Iris pigment epithelial cell (primary cell): Measurements from ENCODE around the gene DPAGT1.
"Not testable (repeated sequence)": the region's sequence is repeated elsewhere in the genome, so short reads cannot be mapped to it uniquely, and the experiment has no call there.

Experiments
- DNase-seq: peaks from one replicate; pipeline ENCODE4 v3.0.0-alpha.2; 2011; ENCODE audit warnings: low read depth

DPAGT1 gene

GRCh38 chr11:119093942-119094815 lies 7.5 kb downstream of the DPAGT1 start:
- DNase-seq, result peak; percentile 42

- peak; percentile 61 for DNase-seq
These were observed 8.5 kb downstream of the DPAGT1 start for GRCh38 chr11:119092880-119093842.

- no peak for DNase-seq
These were observed 9.4 kb downstream of the DPAGT1 start for GRCh38 chr11:119091966-119092879.

DNA sequence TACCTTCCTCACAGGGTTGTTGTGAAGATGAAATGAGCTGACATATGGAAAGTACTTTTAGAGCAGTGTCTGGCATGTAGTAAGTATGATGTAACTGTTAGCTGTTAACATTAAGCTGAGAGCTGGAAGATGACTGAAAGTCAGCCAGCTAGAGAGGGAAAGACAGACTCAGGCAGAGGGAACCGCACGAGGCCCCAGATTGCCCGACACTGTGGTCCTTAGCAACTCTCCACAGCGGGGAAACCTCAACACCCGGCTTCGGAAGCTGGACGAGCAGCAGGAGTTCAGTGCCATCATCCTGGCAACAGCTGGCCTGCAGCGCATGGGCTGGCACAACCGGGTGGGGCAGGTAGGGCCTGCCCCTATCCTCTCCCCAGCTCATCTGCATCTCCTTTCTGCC lies 10.5 kb downstream of the DPAGT1 start:
- DNase-seq, result no peak

DNA sequence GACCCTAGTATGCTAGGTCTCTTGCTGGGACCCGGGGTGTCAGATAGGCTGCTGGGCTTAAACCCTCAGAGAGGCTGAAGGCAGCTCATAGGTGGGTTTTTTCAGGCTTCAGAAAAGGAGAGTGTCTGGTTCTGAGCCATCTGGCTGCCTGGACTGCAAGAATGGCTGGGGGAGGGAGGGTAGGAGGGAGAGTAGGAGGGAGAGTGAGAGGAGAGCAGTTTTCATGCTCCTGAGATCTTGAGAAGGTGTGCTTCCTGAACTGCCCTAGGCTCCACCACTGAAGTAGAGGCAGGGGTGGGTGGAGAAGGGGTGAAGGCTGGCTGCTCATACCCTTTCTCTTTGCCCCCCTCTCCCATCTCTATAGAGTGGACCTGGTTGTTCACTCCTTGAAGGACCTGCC lies 12.3 kb downstream of the DPAGT1 start:
- DNase-seq, result no peak

DNA sequence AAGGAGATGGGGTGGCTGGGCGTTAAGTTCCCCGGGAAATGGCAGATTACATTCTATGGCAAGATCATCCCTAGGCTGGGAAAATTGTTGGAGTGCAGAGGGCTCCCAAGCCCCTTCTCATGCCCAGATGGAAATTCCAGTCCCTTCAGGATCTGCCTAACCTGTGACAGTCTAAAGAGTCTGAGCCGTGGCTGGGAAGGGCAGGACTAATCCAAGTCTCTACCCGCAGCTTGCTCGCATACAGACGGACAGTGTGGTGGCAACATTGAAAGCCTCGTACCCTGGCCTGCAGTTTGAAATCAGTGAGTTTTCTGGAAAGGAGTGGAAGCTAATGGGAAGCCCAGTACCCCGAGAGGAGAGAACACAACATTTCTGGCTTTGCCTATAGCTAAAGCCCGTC lies 13.2 kb downstream of the DPAGT1 start:
- no peak for DNase-seq

DNA sequence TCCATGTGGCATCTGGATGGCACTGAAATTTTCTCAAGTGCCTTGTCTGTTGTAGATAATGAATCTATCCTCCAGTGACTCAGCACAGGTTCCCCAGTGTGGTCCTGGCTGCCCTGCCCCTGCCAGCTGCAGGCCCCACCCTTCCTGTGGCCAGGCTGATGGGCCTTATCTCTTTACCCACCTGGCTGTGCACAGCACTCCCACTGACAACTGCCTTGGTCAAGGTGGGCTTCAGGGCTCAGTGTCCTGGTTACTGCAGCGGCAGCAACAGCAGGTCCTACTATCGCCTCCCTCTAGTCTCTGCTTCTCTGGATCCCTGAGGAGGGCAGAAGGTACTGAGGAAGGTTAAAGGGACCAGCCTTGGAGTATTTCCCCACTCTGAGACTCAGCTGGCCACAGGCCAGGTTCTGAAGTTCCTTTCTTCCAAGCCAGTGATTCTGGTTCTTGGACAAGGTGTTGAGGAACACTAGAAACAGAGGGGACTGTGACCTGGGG lies 13.9 kb downstream of the DPAGT1 start:
- no peak for DNase-seq

DNA sequence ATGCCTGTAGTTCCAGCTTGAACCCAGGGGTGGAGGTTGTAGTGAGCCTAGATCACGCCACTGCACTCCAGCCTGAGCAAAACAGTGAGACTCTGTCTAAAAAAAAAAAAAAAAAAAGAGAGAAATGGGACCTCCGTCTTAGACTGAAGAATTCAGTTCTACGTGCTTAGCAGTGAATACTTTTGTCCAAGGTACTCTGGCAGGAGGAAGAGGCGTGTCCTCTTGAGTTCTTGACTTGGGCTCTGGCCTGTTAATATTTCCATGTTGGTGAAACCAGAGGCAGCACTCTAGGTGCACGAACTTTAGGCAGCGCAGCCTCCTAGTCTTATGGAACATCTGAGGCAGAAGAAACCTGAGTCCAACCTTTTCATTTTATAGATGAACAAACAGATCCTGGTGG lies 14.5 kb downstream of the DPAGT1 start:
- no peak for DNase-seq

DNA sequence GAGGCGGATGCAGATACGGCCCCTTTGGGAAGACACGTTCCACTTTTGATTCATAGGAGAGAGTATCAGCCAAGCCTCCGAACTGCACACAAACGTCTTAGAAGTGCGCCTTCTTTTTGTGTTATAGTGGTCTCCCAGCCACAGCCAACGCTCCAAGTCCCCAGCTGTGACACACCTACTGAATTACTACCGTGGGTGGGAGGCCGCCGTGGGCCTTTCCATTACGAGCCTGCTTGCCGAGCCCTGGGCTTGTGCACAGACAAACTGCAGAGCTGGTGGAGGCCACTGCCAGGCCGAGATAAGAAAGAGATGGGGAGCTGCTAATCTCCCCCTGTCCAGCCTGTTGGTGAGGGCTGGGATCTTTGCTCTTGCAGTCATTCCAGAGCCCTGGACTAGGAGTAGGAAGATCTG lies 16.2 kb downstream of the DPAGT1 start:
- DNase-seq, result peak; percentile 34

- DNase-seq, result peak; percentile 97
These were observed 16.8 kb downstream of the DPAGT1 start, which contains the start of gene HMBS for GRCh38 chr11:119084663-119085436. TSS of gene HMBS (plus strand) at chr11:119084881. CDS start at chr11:119085034, 153 bp downstream.

DNA sequence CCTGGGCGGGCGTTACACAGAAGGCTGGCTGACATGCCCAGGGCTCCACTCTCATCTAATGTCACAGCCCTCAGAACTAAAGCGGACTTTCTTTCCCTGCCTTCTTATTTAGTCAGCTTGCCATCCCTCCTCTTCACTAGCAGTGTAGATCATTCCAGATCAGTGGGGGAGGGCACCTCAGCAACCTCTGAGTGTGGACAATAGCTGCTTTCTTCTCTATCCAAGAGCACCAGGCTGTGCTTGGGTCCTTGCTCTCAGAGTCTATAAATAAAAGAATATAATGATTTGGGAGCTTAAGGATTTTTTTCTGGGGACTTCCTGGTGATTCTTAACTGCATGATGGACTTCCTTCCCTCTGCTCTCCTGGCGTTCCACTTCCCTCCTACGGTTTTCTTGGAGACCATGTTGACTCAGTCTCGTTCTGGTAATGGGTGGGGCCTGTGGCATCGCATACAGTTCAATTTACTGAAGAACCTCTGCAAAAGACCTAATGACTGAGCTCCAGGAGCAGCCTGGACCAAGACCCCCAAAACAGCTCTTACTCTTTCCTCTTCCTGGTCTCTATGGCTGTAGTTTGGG lies 19.9 kb downstream of the DPAGT1 start:
- DNase-seq, result no peak

DNA sequence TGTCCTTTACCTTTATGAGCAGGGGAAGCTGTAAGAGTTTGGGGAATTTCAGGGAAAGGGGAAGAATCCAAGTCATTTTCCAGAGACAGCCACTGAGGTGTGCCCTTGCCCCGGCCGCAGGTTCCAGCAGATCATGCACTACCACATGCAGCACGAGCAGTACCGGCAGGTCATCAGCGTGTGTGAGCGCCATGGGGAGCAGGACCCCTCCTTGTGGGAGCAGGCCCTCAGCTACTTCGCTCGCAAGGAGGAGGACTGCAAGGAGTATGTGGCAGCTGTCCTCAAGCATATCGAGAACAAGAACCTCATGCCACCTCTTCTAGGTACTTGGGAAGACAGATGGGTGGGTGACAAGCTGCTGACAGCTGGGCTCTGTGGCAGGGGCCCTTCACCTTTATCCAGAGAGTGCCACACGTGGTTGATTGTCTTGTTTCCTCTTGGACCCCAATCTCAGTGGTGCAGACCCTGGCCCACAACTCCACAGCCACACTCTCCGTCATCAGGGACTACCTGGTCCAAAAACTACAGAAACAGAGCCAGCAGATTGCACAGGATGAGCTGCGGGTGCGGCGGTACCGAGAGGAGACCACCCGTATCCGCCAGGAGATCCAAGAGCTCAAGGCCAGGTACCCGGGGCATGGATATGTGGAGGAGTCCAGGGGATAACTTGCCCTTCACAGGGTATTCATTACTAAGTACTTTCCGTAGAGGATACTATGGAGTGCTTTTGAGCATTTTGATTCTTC lies 22.8 kb downstream of the DPAGT1 start:
- DNase-seq, result no peak

DNA sequence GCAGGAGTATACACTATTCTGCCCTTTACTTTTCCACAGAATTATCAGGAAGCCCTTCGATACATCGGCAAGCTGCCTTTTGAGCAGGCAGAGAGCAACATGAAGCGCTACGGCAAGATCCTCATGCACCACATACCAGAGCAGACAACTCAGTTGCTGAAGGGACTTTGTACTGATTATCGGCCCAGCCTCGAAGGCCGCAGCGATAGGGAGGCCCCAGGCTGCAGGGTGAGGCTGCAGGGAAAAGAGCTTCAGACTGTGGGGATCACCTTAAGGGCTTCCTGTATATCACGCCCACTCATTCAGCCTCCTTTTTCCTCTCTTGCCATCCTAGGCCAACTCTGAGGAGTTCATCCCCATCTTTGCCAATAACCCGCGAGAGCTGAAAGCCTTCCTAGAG lies 23.8 kb downstream of the DPAGT1 start:
- no peak for DNase-seq

DNA sequence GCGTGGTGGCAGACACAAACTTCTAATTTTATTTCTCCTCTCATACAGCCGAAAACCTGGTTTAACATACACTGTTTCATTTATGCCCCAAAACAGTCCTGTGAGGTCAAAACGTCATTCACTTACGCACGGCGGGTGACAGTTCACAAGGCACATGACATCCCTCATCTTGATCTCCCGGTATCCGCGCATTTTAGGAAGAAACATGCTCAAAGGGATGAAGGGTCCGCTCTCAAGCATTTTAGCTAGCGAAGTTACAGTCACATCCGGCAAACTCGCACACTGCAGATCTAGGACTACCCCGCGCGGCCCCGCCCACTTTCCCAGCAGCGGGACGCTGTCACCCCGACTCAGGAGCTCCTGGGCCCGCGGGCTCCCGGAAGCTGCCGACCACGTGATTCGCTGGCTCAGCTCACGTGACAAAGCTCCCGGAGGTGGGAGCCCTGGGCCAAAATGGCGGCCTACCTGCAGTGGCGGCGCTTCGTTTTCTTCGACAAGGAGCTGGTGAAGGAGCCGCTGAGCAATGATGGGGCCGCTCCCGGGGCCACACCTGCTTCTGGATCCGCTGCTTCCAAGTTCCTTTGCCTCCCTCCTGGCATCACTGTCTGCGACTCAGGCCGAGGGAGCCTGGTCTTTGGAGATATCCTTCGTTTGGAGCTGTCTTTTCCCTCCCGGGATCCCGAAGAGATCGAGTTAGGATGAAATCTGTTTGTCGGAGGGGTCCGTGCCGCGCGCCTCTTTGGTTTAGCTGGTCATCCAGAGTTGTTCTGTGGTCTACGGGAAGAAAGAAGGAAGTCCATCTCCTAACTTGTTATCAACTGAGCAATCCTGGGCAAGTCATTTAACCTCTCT lies 34.1 kb downstream of the DPAGT1 start, which contains the start of gene VPS11:
Gene VPS11 (plus strand): TSS at position 448 of the 852 bp plus-strand sequence. CDS start 6 bp downstream, at position 454.
- DNase-seq, result peak; percentile 94

GRCh38 chr11:119065369-119065768 lies 36.3 kb downstream of the DPAGT1 start:
- peak; percentile 49 for DNase-seq

GRCh38 chr11:119062779-119063178 lies 38.9 kb downstream of the DPAGT1 start:
- DNase-seq, result peak; percentile 76

DNA sequence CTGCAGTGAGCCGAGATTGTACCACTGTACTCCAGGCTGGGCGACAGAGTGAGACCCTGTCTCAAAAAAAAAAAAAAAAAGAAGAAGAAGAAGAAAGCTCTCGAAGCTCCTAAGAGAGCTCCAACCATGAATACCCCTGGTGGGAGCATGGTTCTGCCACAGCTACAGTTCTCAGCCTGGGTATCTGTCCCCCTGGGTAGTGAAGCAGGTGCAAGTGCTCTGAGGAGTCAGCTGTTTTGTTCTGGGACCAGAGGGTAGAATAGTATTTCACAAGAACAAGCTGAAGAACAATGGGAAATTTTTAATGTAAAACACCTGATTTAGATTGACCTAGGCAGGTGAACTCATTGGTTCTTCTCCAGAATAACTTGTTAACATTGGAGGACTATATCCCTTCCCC lies 40.4 kb downstream of the DPAGT1 start:
- no peak for DNase-seq

DNA sequence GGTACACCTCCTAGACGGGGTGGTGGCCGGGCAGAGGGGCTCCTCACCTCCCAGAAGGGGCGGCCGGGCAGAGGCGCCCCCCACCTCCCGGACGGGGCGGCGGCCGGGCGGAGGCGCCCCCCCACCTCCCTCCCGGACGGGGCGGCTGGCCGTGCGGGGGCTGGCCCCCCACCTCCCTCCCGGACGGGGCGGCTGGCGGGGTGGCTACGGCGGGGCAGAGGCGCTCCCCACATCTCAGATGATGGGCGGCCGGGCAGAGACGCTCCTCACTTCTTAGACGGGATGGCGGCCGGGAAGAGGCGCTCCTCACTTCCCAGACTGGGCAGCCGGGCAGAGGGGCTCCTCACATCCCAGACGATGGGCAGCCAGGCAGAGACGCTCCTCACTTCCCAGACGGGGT lies 42.5 kb downstream of the DPAGT1 start:
- DNase-seq, result not testable (repeated sequence)
